Endothelial cell of umbilical vein (primary cell): Measurements from ENCODE around the gene DRICH1.
"Not testable (repeated sequence)": the region's sequence is repeated elsewhere in the genome, so short reads cannot be mapped to it uniquely, and the experiment has no call there.

ENCODE experiments used
- EZH2 ChIP-seq: IDR thresholded peaks from 2 replicates; pipeline ENCODE4 v1.6.1; 2012; ENCODE audit warnings: borderline replicate concordance, low read depth, mild to moderate bottlenecking, moderate library complexity, low read length, inconsistent platforms; ENCODE audit not compliant: severe bottlenecking
- MAX ChIP-seq: IDR thresholded peaks from 2 replicates; pipeline ENCODE4 v1.6.1; 2011; ENCODE audit not compliant: insufficient read depth, insufficient read length
- MYC ChIP-seq: IDR thresholded peaks from one replicate; pipeline ENCODE4 v1.6.1; 2011; ENCODE audit warnings: mild to moderate bottlenecking, low read depth, low read length
- TF ChIP-seq, protein P1 (sequence below), 2 donors: IDR thresholded peaks; 1 replicate in 1 of 2; 2 replicates in 1 of 2; pipeline ENCODE4 v1.5.1; 2011; ENCODE audit warnings: low read length in 2 of 2, mild to moderate bottlenecking in 2 of 2, moderate library complexity in 2 of 2, control low read depth in 1 of 2, inconsistent platforms in 1 of 2, low read depth in 1 of 2; ENCODE audit not compliant: insufficient read depth in 1 of 2; ENCODE audit errors: extremely low read depth in 1 of 2

DNA sequence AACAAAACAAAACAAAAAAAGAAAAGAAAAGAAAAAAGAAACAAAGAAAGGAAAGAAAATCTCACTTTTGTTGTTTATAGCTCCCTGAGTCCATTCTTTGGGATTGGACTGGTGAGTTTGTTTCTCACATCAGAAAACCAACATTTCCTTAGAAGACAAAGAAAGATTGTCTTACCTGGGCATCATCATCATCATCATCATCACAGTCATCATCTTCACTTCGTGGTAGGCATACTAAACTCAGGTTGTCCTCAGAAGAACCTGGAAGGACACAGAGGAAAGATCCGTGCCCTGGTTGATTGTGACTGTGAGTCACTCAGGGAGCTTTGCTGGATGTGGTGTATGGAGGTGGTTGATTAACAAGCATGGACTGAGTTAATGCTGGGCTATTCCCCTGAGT is 10.2 kb downstream of the DRICH1 start:
- TF ChIP-seq, protein P1, sequence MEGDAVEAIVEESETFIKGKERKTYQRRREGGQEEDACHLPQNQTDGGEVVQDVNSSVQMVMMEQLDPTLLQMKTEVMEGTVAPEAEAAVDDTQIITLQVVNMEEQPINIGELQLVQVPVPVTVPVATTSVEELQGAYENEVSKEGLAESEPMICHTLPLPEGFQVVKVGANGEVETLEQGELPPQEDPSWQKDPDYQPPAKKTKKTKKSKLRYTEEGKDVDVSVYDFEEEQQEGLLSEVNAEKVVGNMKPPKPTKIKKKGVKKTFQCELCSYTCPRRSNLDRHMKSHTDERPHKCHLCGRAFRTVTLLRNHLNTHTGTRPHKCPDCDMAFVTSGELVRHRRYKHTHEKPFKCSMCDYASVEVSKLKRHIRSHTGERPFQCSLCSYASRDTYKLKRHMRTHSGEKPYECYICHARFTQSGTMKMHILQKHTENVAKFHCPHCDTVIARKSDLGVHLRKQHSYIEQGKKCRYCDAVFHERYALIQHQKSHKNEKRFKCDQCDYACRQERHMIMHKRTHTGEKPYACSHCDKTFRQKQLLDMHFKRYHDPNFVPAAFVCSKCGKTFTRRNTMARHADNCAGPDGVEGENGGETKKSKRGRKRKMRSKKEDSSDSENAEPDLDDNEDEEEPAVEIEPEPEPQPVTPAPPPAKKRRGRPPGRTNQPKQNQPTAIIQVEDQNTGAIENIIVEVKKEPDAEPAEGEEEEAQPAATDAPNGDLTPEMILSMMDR (IDR thresholded peaks at IDR 0.05; ENCODE audit: extremely low read depth in 1 of 2, insufficient read depth in 1 of 2, low read depth in 1 of 2, low read length in 2 of 2), result not testable (repeated sequence)
- not testable (repeated sequence) for TF ChIP-seq MYC, EZH2, MAX
